PC-9 (cell line): ENCODE data around the gene TUBA3D. TPM values are rescaled to one million over a fixed set of nuclear protein-coding genes. Genes with fewer than 3 reads are reported as not detected.
"Not testable (repeated sequence)": the region's sequence is repeated elsewhere in the genome, so short reads cannot be mapped to it uniquely, and the experiment has no call there.

ENCODE experiments used
- BruUV-seq: library from RNA; stranded (reverse); fragments of 400-500 nt; replicated peaks from 2 replicates; lab custom pipeline; 2021; lab: Mats Ljungman, UMichigan
- CTCF ChIA-PET: fragments of 300-600 bp; sonication (Branson Sonifier 250); formaldehyde crosslinking; loops from one replicate; lab custom pipeline; 2022; ENCODE audit warnings: antibody characterized with exemption; lab: Charles Lee
- POLR2A ChIA-PET: fragments of 300-600 bp; sonication (Branson Sonifier 250); formaldehyde crosslinking; loops from one replicate; lab custom pipeline; 2022; ENCODE audit warnings: antibody characterized with exemption; ENCODE audit not compliant: unreplicated experiment; lab: Charles Lee
- DNase-seq, 2 experiments: peaks; one replicate each; pipeline versions ENCODE4 v3.0.0 to v3.0.0-alpha.2; 2015 to 2022; ENCODE audit warnings: mixed read lengths in 1 of 2
- H2AFZ ChIP-seq: fragments of 200-600 bp; sonication (generic); 2 replicates; pipeline ENCODE4 v1.8.1; 2017; ENCODE audit warnings: antibody characterized with exemption
- H3F3A ChIP-seq: fragments of 200-600 bp; sonication (generic); 2 replicates; pipeline ENCODE4 v1.8.1; 2017; ENCODE audit warnings: antibody characterized with exemption, mild to moderate bottlenecking, low read depth; ENCODE audit not compliant: insufficient read depth
- H3K27ac ChIP-seq: fragments of 200-600 bp; sonication (generic); 2 replicates; pipeline ENCODE4 v1.6.1; 2016; ENCODE audit warnings: mixed run types
- H3K27me3 ChIP-seq: fragments of 200-600 bp; sonication (generic); 2 replicates; pipeline ENCODE4 v1.6.1; 2016; ENCODE audit warnings: low read depth, mixed run types; ENCODE audit not compliant: insufficient read depth
- H3K36me3 ChIP-seq: fragments of 200-600 bp; sonication (generic); 2 replicates; pipeline ENCODE4 v1.6.1; 2016; ENCODE audit warnings: low read depth, mixed run types
- H3K4me1 ChIP-seq: fragments of 200-600 bp; sonication (generic); replicated peaks from 2 replicates; pipeline ENCODE4 v1.6.1; 2016; ENCODE audit warnings: mixed run types; ENCODE audit not compliant: insufficient read depth
- H3K4me2 ChIP-seq: fragments of 200-600 bp; sonication (generic); 2 replicates; pipeline ENCODE4 v1.6.1; 2017; ENCODE audit warnings: mixed run types
- H3K4me3 ChIP-seq: fragments of 200-600 bp; sonication (generic); 2 replicates; pipeline ENCODE4 v1.6.1; 2016; ENCODE audit warnings: mixed run types
- H3K79me2 ChIP-seq: fragments of 200-600 bp; sonication (generic); 2 replicates; pipeline ENCODE4 v1.6.1; 2017; ENCODE audit warnings: low read depth, mixed run types
- H3K9me2 ChIP-seq: fragments of 200-600 bp; sonication (generic); 2 replicates; pipeline ENCODE4 v1.8.1; 2017; ENCODE audit warnings: mild to moderate bottlenecking; ENCODE audit not compliant: insufficient read depth
- H3K9me3 ChIP-seq: fragments of 200-600 bp; sonication (generic); 2 replicates; pipeline ENCODE4 v1.8.1; 2016; ENCODE audit warnings: low read depth; ENCODE audit not compliant: insufficient read depth
- H4K20me1 ChIP-seq: fragments of 200-600 bp; sonication (generic); 2 replicates; pipeline ENCODE4 v1.8.1; 2017; ENCODE audit not compliant: insufficient read depth
- EZH2 ChIP-seq: fragments of 200-600 bp; sonication (generic); IDR thresholded peaks from 2 replicates; pipeline ENCODE4 v1.8.0; 2017; ENCODE audit warnings: antibody characterized with exemption, low read depth
- intact Hi-C: fragments of 100-400 bp; cut with micrococcal nuclease; formaldehyde crosslinking; loops from one replicate; pipeline ENCODE4 v1.10.0; 2022; ENCODE audit not compliant: unreplicated experiment
- total RNA-seq: library from RNA; stranded (reverse); gene quantifications from 2 replicates; pipeline ENCODE4 v1.2.3, GENCODE V29; 2021
- TF ChIP-seq, protein P1 (sequence below): fragments of 200-600 bp; sonication (generic); conservative IDR thresholded peaks from 2 replicates; pipeline ENCODE4 v1.6.1; 2017; ENCODE audit warnings: mixed run types, antibody characterized with exemption, mild to moderate bottlenecking, moderate library complexity

The TUBA3D gene
- total RNA-seq, 1 experiment from 2014 or later, result not detected

DNA sequence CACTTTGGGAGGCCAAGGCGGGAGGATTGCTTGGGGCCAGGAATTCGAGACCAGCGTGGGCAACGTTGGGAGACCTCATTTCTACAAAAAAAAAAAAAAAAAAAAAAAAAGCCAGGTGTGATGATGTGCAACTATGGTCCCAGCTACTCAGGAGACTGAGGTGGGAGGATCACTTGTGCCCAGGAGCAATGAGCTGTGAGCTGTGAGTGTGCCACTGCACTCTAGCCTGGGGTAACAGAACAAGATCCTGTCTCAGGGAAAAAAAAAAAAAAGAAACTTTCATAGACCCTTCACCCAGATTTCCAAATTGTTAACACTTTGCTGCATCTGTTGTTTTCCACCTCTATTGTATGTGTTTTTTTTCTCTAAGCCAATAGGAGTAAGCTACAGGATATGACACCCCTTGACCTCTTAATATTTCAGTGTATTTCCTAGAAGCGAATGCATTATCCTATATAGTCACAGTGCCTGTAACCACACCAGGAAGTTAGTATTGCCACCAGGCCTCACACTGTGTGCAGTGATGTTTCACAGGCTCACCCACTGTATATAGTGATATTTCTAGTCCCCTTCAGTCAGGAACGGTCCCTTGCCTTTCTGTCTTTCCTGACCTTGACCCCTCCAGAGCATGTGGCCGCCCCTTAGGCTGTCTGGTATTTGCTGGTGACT lies 28.3 kb downstream of the TUBA3D start:
- H3K4me1 ChIP-seq, H2AFZ ChIP-seq, POLR2A ChIA-PET, BruUV-seq, H3K9me3 ChIP-seq, H3K4me3 ChIP-seq, H4K20me1 ChIP-seq, H3K36me3 ChIP-seq, H3K4me2 ChIP-seq, H3K9me2 ChIP-seq, intact Hi-C loops, H3F3A ChIP-seq, H3K27me3 ChIP-seq, CTCF ChIA-PET, H3K27ac ChIP-seq, DNase-seq, H3K79me2 ChIP-seq: not testable (repeated sequence)

GRCh38 chr2:131509615-131510014 lies 33.7 kb downstream of the TUBA3D start:
- no peak overlapping the region for H3K4me3 ChIP-seq
- intact Hi-C loops, result no loop called here
- H2AFZ ChIP-seq, result no peak overlapping the region
- no peaks in the 10 kb centered on the region for H3K9me3 ChIP-seq
- no peaks in the 10 kb centered on the region for H3K9me2 ChIP-seq
- BruUV-seq, result no TSS peak
- H3K36me3 ChIP-seq, result no peaks in the 10 kb centered on the region
- no peak overlapping the region for H3K27ac ChIP-seq
- H3F3A ChIP-seq, result no peaks in the 10 kb centered on the region
- no peak overlapping the region for H3K4me2 ChIP-seq
- DNase-seq, result no peak
- no peaks in the 10 kb centered on the region for H4K20me1 ChIP-seq
- ChIA-PET POLR2A (no interaction called here), CTCF (no interaction called here)
- no peaks in the 10 kb centered on the region for H3K27me3 ChIP-seq
- no peaks in the 10 kb centered on the region for H3K4me1 ChIP-seq
- no peak for TF ChIP-seq EZH2
- TF ChIP-seq, protein P1, sequence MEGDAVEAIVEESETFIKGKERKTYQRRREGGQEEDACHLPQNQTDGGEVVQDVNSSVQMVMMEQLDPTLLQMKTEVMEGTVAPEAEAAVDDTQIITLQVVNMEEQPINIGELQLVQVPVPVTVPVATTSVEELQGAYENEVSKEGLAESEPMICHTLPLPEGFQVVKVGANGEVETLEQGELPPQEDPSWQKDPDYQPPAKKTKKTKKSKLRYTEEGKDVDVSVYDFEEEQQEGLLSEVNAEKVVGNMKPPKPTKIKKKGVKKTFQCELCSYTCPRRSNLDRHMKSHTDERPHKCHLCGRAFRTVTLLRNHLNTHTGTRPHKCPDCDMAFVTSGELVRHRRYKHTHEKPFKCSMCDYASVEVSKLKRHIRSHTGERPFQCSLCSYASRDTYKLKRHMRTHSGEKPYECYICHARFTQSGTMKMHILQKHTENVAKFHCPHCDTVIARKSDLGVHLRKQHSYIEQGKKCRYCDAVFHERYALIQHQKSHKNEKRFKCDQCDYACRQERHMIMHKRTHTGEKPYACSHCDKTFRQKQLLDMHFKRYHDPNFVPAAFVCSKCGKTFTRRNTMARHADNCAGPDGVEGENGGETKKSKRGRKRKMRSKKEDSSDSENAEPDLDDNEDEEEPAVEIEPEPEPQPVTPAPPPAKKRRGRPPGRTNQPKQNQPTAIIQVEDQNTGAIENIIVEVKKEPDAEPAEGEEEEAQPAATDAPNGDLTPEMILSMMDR, result no peak
- H3K79me2 ChIP-seq, result no peaks in the 10 kb centered on the region

GRCh38 chr2:131511291-131511968 lies 35.5 kb downstream of the TUBA3D start:
- H3K36me3 ChIP-seq, H3K79me2 ChIP-seq, H3K4me1 ChIP-seq, H3K9me2 ChIP-seq, intact Hi-C loops, H2AFZ ChIP-seq, H3K4me2 ChIP-seq, BruUV-seq, H4K20me1 ChIP-seq, H3K9me3 ChIP-seq, H3F3A ChIP-seq, H3K27ac ChIP-seq, DNase-seq, POLR2A ChIA-PET, H3K4me3 ChIP-seq, H3K27me3 ChIP-seq, CTCF ChIA-PET: not testable (repeated sequence)

DNA sequence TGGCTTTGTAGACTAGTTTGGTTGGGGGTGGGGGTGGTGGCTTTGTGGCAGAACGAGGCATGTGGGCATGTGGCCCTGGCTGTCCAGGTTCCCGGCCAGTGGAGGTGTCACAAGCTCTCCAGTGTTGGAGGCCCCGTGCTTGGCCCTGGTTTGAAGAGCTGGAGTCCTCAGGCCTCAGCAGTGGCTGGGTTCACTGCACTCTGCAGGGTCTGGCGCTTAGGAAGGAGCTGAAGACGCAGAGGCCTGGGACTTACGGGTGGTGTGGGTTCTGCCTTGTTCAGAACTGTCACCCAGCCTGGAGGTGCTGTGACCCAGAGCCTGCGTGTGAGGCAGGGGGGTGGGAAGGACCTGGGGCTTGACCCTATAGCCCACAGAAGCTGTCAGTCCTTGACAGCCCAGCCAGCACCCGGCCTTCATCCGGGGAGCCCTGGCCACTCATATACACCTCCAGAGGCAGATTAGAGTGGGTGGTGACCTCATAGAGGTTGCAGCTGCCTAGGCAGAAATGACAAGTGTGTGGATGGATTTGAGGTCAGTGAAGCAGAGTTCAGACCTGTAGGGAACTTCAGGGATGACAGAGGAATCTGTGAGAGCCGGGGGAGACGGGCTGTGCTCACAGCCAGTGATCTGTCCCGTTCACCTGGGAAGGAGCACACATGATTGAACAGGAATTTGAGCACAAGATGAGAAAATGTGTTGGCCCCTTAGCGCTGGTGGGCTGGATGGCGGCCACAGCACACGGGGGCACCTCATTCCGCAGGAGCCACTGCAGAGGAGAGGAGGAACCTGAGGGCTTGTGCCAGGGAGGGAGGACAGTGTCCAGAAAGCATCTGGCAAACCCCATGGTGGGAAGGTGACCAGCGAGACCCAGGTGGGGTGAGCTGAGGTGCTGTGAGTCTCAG lies 36.3 kb downstream of the TUBA3D start:
- H3K79me2 ChIP-seq, H3K4me1 ChIP-seq, H2AFZ ChIP-seq, H3K4me2 ChIP-seq, BruUV-seq, H3K9me3 ChIP-seq, intact Hi-C loops, H3K27ac ChIP-seq, H3K36me3 ChIP-seq, DNase-seq, POLR2A ChIA-PET, H3K4me3 ChIP-seq, H3F3A ChIP-seq, CTCF ChIA-PET, H3K9me2 ChIP-seq, H4K20me1 ChIP-seq, H3K27me3 ChIP-seq: not testable (repeated sequence)

GRCh38 chr2:131514408-131515166 lies 38.7 kb downstream of the TUBA3D start:
- H3K4me1 ChIP-seq, H3K9me3 ChIP-seq, H3K27ac ChIP-seq, H3F3A ChIP-seq, H3K27me3 ChIP-seq, BruUV-seq, H3K4me3 ChIP-seq, H3K4me2 ChIP-seq, DNase-seq, CTCF ChIA-PET, H3K79me2 ChIP-seq, H3K36me3 ChIP-seq, H3K9me2 ChIP-seq, intact Hi-C loops, H4K20me1 ChIP-seq, POLR2A ChIA-PET, H2AFZ ChIP-seq: not testable (repeated sequence)

- H2AFZ ChIP-seq, H3K27ac ChIP-seq, DNase-seq, H4K20me1 ChIP-seq, H3K9me3 ChIP-seq, POLR2A ChIA-PET, H3K27me3 ChIP-seq, BruUV-seq, H3K36me3 ChIP-seq, H3K4me3 ChIP-seq, H3F3A ChIP-seq, H3K79me2 ChIP-seq, CTCF ChIA-PET, H3K4me2 ChIP-seq, H3K9me2 ChIP-seq, intact Hi-C loops, H3K4me1 ChIP-seq: not testable (repeated sequence)
These were observed 39.3 kb downstream of the TUBA3D start for GRCh38 chr2:131515235-131515634.
